BE2C (cell line): ENCODE data around the gene TMEM255B.

ENCODE experiments used
- DNase-seq: peaks from one replicate; pipeline ENCODE4 v3.0.0-alpha.2; 2020
- H3K27me3 ChIP-seq: fragments of 250-450 bp; sonication (Bioruptor Pico); 2 replicates; pipeline ENCODE4 v1.5.1; 2020; ENCODE audit warnings: mild to moderate bottlenecking
- H3K36me3 ChIP-seq: fragments of 250-450 bp; sonication (Bioruptor Pico); 2 replicates; pipeline ENCODE4 v1.5.1; 2020; ENCODE audit warnings: mild to moderate bottlenecking
- H3K4me1 ChIP-seq: fragments of 250-450 bp; sonication (Bioruptor Pico); 2 replicates; pipeline ENCODE4 v1.5.1; 2020
- H3K4me3 ChIP-seq: 2 replicates; pipeline ENCODE4 v1.5.1; 2011; ENCODE audit warnings: low read depth, low read length
- H3K9me3 ChIP-seq: fragments of 250-450 bp; sonication (Bioruptor Pico); 2 replicates; pipeline ENCODE4 v1.5.1; 2020
- CTCF ChIP-seq: IDR thresholded peaks from 2 replicates; pipeline ENCODE4 v1.5.1; 2012; ENCODE audit warnings: mild to moderate bottlenecking, low read depth, low read length

Gene TMEM255B

GRCh38 chr13:113783200-113783881, 24.3 kb downstream of the TMEM255B start:
- no peak for TF ChIP-seq CTCF
- H3K36me3 ChIP-seq = no peaks in the 10 kb centered on the region
- H3K4me1 ChIP-seq = no peaks in the 10 kb centered on the region
- no peaks in the 10 kb centered on the region; the same call in 1 of the 2 replicates for H3K9me3 ChIP-seq
- H3K4me3 ChIP-seq = no peak overlapping the region
- no peak for DNase-seq
- H3K27me3 ChIP-seq = peaks cover 11% of the 10 kb centered on the region

GRCh38 chr13:113783966-113784644, 25.1 kb downstream of the TMEM255B start:
- Histone ChIP-seq H3K36me3 (no peaks in the 10 kb centered on the region), H3K4me1 (no peaks in the 10 kb centered on the region), H3K27me3 (peaks cover 6% of the 10 kb centered on the region; the same call in 1 of the 2 replicates), H3K4me3 (no peak overlapping the region), H3K9me3 (no peaks in the 10 kb centered on the region; the same call in 1 of the 2 replicates)
- DNase-seq = no peak
- no peak for TF ChIP-seq CTCF

- no peak for DNase-seq
- H3K9me3 ChIP-seq = no peaks in the 10 kb centered on the region; the same call in 1 of the 2 replicates
- no peaks in the 10 kb centered on the region for H3K36me3 ChIP-seq
- peaks cover 4% of the 10 kb centered on the region; the same call in 1 of the 2 replicates for H3K27me3 ChIP-seq
- TF ChIP-seq CTCF = no peak
- H3K4me1 ChIP-seq = no peaks in the 10 kb centered on the region
- H3K4me3 ChIP-seq = no peak overlapping the region
Measured at GRCh38 chr13:113784645-113785024, 25.6 kb downstream of the TMEM255B start.

- DNase-seq = no peak
- TF ChIP-seq CTCF = no peak
- H3K36me3 ChIP-seq = no peaks in the 10 kb centered on the region
Measured at GRCh38 chr13:113785051-113786010, 26.3 kb downstream of the TMEM255B start.

GRCh38 chr13:113786262-113786841, 27.3 kb downstream of the TMEM255B start:
- Histone ChIP-seq H3K4me3 (no peak overlapping the region), H3K36me3 (no peaks in the 10 kb centered on the region), H3K4me1 (no peaks in the 10 kb centered on the region), H3K27me3 (peaks cover 3% of the 10 kb centered on the region; the same call in 1 of the 2 replicates), H3K9me3 (no peaks in the 10 kb centered on the region; the same call in 1 of the 2 replicates)
- no peak for DNase-seq
- TF ChIP-seq CTCF = no peak

More at GRCh38 chr13:113785051-113786010, 26.3 kb downstream of the TMEM255B start:
- H3K27me3 ChIP-seq = peaks cover 4% of the 10 kb centered on the region; the same call in 1 of the 2 replicates
- no peaks in the 10 kb centered on the region; the same call in 1 of the 2 replicates for H3K9me3 ChIP-seq
- no peaks in the 10 kb centered on the region for H3K4me1 ChIP-seq
- H3K4me3 ChIP-seq = no peak overlapping the region
